ENCODE results near the gene CKAP5.

The CKAP5 gene

DNA sequence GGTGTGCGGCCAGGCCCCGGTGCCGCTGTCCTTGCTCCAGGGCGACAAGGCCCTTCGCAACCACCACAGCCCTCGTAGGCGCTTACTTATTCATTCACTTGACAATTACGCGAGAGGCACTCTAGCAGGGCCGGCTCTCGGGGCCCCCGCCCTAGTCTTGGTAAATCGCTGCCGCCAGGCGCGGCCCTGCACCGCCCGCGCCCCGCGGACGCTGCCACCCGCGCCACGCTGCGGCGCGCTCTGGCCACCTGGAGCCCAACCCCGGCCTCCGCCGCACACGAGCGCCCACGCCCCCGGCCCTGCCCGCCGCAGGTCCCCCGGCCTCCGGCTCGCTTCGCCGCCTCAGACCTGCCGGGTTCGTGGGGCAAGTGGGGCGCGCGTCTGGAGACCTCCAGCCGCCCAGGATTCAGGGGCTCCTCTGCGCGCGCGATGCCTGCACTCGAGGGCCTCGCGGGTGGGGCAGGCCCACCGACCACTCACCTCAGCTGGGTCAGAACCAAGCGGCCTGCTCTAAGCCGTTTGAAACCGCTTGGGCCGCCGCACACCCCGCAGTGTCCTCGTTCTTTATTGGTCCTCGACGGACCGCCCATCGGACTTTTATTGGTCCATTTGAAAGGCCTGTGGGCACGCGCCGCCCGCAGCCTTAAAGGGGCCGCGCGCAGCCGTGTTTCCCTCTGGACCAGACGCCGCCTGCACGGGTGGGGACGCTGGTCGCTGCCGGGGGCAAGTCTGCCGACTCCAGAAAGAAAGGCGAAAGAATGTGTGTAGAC lies at the start of gene CKAP5:
Gene CKAP5 (minus strand): TSS at position 541 of the 770 bp plus-strand sequence. CDS start 25,049 bp downstream, outside the sequence.
- in situ Hi-C loops (cut with MboI; ENCODE audit: low sequenced_read_pairs), result no loop called here

GRCh38 chr11:46895821-46896220 lies 49.7 kb upstream of the CKAP5 start:
- in situ Hi-C loops (cut with MboI; ENCODE audit: low sequenced_read_pairs), result loop anchor here (25.0 kb wide), 1 partner anchor 541 kb away; the partner anchor contains the start of genes PSMC3 and RAPSN

DNA sequence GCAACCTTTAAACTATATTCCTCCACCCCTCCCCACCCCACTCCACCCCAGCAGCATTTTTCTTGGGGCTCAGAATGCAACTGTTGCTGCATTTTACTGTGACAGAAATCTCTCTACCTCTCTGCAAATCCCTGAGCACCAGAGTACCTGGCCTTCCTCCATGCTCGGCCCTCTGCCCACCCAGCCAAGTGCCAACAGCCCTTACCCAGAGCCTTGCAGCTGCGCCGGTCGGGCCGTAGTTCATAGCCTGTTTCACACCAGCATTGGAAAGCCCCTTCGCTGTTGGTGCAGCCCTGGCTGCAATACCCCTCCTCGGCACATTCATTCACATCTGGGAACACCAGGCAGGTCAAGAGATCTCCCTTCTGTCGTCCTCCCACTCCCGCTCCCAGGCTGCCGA lies 48.9 kb upstream of the CKAP5 start:
- in situ Hi-C loops (cut with MboI; ENCODE audit: low sequenced_read_pairs), result loop anchor here (25.0 kb wide), 1 partner anchor 542 kb away; the partner anchor contains the start of genes PSMC3 and RAPSN

- in situ Hi-C loops (cut with MboI; ENCODE audit: low sequenced_read_pairs), result loop anchor here (25.0 kb wide), 1 partner anchor 543 kb away; the partner anchor contains the start of genes PSMC3 and RAPSN
Observed at GRCh38 chr11:46894506-46894905, 48.4 kb upstream of the CKAP5 start.

GRCh38 chr11:46892838-46893237 lies 46.8 kb upstream of the CKAP5 start:
- in situ Hi-C loops (cut with MboI; ENCODE audit: low sequenced_read_pairs), result loop anchor here (25.0 kb wide), 1 partner anchor 544 kb away; the partner anchor contains the start of genes PSMC3 and RAPSN

DNA sequence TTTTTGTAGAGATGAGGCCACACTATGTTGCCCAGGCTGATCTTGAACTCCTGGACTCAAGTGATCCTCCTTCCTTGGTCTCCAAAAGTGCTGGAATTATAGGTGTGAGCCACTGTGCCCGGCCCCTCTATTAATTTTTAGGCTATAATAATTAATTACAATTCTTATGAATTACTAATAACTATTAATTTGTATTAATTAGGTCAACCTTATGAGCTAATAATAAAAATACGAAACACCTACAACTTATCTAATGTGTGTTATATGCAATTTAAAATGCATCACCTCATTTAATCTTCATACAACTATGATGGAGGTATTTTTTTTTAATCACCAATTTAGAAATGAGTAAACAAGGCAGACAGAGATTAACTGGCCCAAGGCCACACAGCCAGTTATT lies 46.0 kb upstream of the CKAP5 start:
- in situ Hi-C loops (cut with MboI; ENCODE audit: low sequenced_read_pairs), result loop anchor here (25.0 kb wide), 1 partner anchor 545 kb away; the partner anchor contains the start of genes PSMC3 and RAPSN

DNA sequence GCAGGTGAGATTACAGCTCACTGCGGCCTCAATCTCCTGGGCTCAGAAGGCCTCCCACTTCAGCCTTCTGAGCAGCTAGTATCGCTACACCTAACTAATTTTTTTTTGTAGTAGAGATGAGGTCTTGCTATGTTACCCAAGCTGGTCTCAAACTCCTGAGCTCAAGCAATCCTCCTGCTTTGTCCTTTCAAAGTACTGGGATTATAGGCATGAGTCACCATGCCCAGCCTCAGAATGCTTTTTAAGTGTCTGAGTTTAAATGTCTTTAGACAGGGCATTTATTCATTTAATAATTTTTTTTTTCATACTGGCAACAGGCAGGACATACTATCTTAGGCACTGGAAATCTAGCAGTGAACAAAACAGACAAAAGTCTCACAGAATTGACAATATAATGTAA lies 44.6 kb upstream of the CKAP5 start:
- in situ Hi-C loops (cut with MboI; ENCODE audit: low sequenced_read_pairs), result loop anchor here (25.0 kb wide), 1 partner anchor 547 kb away; the partner anchor contains the start of genes PSMC3 and RAPSN

DNA sequence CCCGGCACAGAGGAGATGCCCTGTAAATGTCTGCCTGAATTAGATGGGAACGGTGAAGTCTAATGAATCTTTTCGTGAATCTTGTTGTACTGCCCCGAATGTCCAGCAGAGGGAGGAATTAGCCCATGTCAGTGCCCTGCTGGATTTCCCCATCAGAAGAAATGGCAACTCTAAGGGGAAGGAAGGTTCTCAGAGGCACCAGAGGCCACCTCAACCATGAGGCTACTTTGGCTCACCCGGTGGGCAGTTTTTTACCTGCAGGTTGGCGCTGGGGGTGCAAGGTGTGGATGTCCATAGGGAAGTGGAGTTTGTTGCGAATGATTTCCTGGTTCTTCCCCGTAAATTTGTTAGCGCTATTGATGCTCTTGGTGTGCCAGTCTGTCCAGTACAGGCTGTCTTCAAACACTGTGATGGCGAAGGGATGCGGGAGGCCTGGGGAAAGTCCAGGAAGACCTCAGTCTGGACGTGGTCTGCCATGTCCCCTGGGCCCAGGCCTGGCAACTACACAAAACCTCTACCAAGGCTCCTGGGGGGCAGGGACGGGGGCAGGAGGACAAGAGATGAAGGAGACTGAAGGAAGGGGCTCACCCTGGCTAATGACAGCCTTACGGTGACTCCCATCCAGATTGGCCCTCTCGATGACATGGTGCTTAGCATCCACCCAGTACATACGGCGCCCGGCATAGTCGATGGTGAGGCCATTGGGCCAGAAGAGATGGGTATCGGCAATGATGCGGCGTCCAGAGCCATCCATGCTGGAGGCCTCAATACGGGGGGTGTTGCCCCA lies 43.8 kb upstream of the CKAP5 start:
- in situ Hi-C loops (cut with MboI; ENCODE audit: low sequenced_read_pairs), result loop anchor here (10.0 to 25.0 kb wide), 2 partner anchors 265 to 547 kb away; partner anchors contain the start of genes PSMC3 and RAPSN

DNA sequence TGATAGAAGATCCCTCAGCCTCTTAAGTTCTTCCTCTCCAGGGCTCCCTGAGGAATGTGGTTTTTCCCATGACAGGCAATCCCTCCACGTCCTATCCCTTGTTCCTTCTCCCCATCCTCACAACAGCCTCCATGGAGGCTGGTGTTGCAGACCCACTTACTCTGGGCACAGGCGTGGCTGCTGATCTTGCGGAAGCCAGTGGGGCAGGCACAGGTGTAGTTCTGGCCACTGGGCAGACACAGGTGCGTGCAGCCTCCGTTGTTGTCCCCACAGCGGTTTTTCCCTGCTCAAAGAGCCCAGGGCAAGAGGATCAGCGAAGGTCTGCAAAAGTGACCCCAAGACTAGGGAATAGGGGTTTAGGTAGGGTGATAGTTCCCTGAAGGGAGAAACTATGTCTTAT lies 43.2 kb upstream of the CKAP5 start:
- in situ Hi-C loops (cut with MboI; ENCODE audit: low sequenced_read_pairs), result loop anchor here (10.0 to 25.0 kb wide), 2 partner anchors 266 to 548 kb away; partner anchors contain the start of genes PSMC3 and RAPSN

GRCh38 chr11:46888636-46889035 lies 42.6 kb upstream of the CKAP5 start:
- in situ Hi-C loops (cut with MboI; ENCODE audit: low sequenced_read_pairs), result loop anchor here (10.0 to 25.0 kb wide), 2 partner anchors 266 to 549 kb away; partner anchors contain the start of genes PSMC3 and RAPSN

GRCh38 chr11:46886211-46886610 lies 40.1 kb upstream of the CKAP5 start:
- in situ Hi-C loops (cut with MboI; ENCODE audit: low sequenced_read_pairs), result loop anchor here (10.0 to 25.0 kb wide), 2 partner anchors 269 to 551 kb away; partner anchors contain the start of genes PSMC3 and RAPSN

- in situ Hi-C loops (cut with MboI; ENCODE audit: low sequenced_read_pairs), result loop anchor here (25.0 kb wide), 1 partner anchor 558 kb away; the partner anchor contains the start of genes PSMC3 and RAPSN
Observed at GRCh38 chr11:46879056-46879585, 33.0 kb upstream of the CKAP5 start.

DNA sequence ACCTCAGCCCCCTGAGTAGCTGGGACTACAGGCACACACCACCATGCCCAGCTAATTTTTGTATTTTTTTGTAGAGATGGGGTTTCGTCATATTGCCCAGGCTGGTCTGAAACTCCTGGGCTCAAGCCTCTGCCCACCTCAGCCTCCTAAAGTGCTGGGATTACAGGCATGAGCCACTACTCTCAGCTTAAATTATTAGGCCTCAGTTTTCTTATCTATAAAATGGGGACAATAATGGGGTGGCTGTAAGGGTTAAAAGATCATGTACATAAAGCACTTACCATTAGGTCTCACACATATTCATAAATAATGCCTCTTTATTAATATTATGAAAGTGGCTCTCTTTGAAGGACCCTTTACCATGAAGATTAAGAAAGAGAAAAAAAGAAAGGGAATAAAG lies 31.5 kb upstream of the CKAP5 start:
- in situ Hi-C loops (cut with MboI; ENCODE audit: low sequenced_read_pairs), result loop anchor here (25.0 kb wide), 1 partner anchor 560 kb away; the partner anchor contains the start of genes PSMC3 and RAPSN

GRCh38 chr11:46876471-46876870 lies 30.4 kb upstream of the CKAP5 start:
- in situ Hi-C loops (cut with MboI; ENCODE audit: low sequenced_read_pairs), result loop anchor here (25.0 kb wide), 1 partner anchor 561 kb away; the partner anchor contains the start of genes PSMC3 and RAPSN

- in situ Hi-C loops (cut with MboI; ENCODE audit: low sequenced_read_pairs), result no loop called here
Observed at GRCh38 chr11:46874586-46874985, 28.5 kb upstream of the CKAP5 start.

- in situ Hi-C loops (cut with MboI; ENCODE audit: low sequenced_read_pairs), result no loop called here
Observed at GRCh38 chr11:46868912-46869311, 22.8 kb upstream of the CKAP5 start.

DNA sequence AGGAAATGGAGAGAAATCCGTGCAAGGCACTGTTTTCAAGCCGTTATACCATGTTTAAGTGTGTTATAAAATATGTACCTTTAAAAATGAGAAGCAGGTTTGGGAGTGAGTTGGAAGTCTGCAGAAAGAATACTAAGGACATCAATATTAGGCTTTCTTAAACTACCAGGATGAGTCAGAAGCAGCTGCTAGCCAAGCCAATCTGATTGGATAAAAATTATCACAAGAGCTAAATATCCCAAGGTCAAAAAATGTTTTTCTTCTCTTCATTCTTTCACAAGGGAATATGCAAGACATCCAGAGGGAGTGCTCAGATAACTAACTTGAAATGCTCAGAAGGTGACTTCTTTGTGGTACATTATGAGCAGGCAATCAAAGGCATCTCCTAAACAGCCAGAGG lies 19.3 kb upstream of the CKAP5 start:
- in situ Hi-C loops (cut with MboI; ENCODE audit: low sequenced_read_pairs), result no loop called here

GRCh38 chr11:46860218-46860617 lies 14.1 kb upstream of the CKAP5 start:
- in situ Hi-C loops (cut with MboI; ENCODE audit: low sequenced_read_pairs), result no loop called here

GRCh38 chr11:46858920-46859546 lies 13.0 kb upstream of the CKAP5 start:
- in situ Hi-C loops (cut with MboI; ENCODE audit: low sequenced_read_pairs), result no loop called here

DNA sequence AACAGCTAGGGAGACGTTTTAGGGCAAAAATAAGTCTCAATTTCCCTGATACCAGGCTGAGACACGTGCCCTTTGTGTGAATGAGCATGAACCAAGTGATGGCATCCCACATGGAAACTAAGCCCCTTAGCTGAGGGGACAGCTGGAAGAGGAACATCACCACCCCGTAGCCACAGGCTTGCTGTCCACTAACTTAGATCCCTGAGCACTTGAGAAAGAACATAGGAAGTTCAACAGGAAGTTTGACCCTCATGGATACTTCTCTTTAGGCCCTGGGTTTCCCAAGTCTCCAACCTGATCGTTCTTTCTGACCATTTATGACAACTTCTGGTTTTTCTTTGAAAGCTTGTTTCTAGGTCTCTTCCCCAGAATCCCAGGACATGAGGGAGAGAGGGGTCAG lies 11.6 kb upstream of the CKAP5 start:
- in situ Hi-C loops (cut with MboI; ENCODE audit: low sequenced_read_pairs), result no loop called here

Data from HL-60/S4 (cell line).